GM12878 (cell line): ENCODE measurements around the gene BACE2. TPM values are rescaled to one million over a fixed set of nuclear protein-coding genes. Genes with fewer than 3 reads are reported as not detected.
A peak's percentile ranks its signal among the peaks of the same experiment; 100 is the strongest.

Experiments
- ATAC-seq: fragments of 200-7000 bp; cut with Tn5 transposase; 3 replicates; pipeline ENCODE4 v1.9.1; 2020; ENCODE audit warnings: mild to moderate bottlenecking, moderate library complexity
- BruUV-seq: library from RNA; stranded (reverse); fragments of 400-500 nt; replicated peaks from 2 replicates; lab custom pipeline; 2021; lab: Mats Ljungman, UMichigan
- CTCF ChIA-PET: fragments of 300-600 bp; sonication (Branson Sonifier 250); formaldehyde crosslinking; extraction: SDS; loops from one replicate; lab custom pipeline; 2021; ENCODE audit warnings: inconsistent platforms; lab: Yijun Ruan, JAX
- POLR2A ChIA-PET: fragments of 350-600 bp; formaldehyde crosslinking; extraction: SDS; loops from one replicate; lab custom pipeline; 2021; ENCODE audit warnings: inconsistent platforms; lab: Charles Lee
- RAD21 ChIA-PET: fragments of 300-600 bp; sonication (Branson Sonifier 250); formaldehyde crosslinking; loops from one replicate; lab custom pipeline; 2023; ENCODE audit warnings: antibody characterized with exemption; ENCODE audit not compliant: unreplicated experiment; lab: Charles Lee
- SMC1A ChIA-PET: fragments of 300-600 bp; sonication (Branson Sonifier 250); formaldehyde crosslinking; loops from one replicate; lab custom pipeline; 2023; ENCODE audit not compliant: unreplicated experiment, uncharacterized antibody; lab: Charles Lee
- DNase-seq: peaks from one replicate; pipeline ENCODE4 v3.0.0-alpha.2; 2011; ENCODE audit warnings: low read depth, low spot score
- FAIRE-seq: peaks from 3 replicates; lab custom pipeline; 2011; peaks lifted over from hg19 to GRCh38; lab: Jason Lieb, UNC
- H2AFZ ChIP-seq: 2 replicates; pipeline ENCODE4 v1.6.0; 2011; ENCODE audit warnings: low read depth, low read length, control low read depth; ENCODE audit not compliant: control insufficient read depth
- H3K27ac ChIP-seq: 2 replicates; pipeline ENCODE4 v1.5.1; 2011; ENCODE audit warnings: control low read depth; ENCODE audit not compliant: control insufficient read depth, insufficient read depth
- H3K27me3 ChIP-seq, 2 experiments: replicated peaks in 1 of 2; 2 replicates each; pipeline versions ENCODE4 v1.6.0 to v1.6.1; 2011; ENCODE audit warnings: low read length in 1 of 2; ENCODE audit not compliant: control insufficient read depth in 2 of 2, insufficient read depth in 2 of 2
- H3K36me3 ChIP-seq, 2 experiments: 2 replicates each; pipeline ENCODE4 v1.5.1; 2011; ENCODE audit warnings: low read length in 1 of 2; ENCODE audit not compliant: control insufficient read depth in 2 of 2, insufficient read depth in 2 of 2
- H3K4me1 ChIP-seq: 2 replicates; pipeline ENCODE4 v1.6.1; 2011; ENCODE audit warnings: mild to moderate bottlenecking, low read length, moderate library complexity, mixed read lengths; ENCODE audit not compliant: control insufficient read depth, insufficient read depth
- H3K4me2 ChIP-seq: 2 replicates; pipeline ENCODE4 v1.6.0; 2011; ENCODE audit warnings: control low read depth; ENCODE audit not compliant: control insufficient read depth, insufficient read depth
- H3K4me3 ChIP-seq: fragments of 200-600 bp; sonication (generic); 2 replicates; pipeline ENCODE4 v1.5.1; 2016
- H3K79me2 ChIP-seq: 2 replicates; pipeline ENCODE4 v1.6.0; 2011; ENCODE audit warnings: low read length; ENCODE audit not compliant: control insufficient read depth, insufficient read depth
- H3K9ac ChIP-seq: 2 replicates; pipeline ENCODE4 v1.8.0; 2011; ENCODE audit warnings: low read length, control low read depth, mixed read lengths; ENCODE audit not compliant: control insufficient read depth, insufficient read depth
- H3K9me3 ChIP-seq: replicated peaks from 3 replicates; pipeline ENCODE4 v1.5.1; 2011; ENCODE audit warnings: mild to moderate bottlenecking, low read length; ENCODE audit not compliant: control insufficient read depth, insufficient read depth
- H4K20me1 ChIP-seq: 2 replicates; pipeline ENCODE4 v1.6.0; 2011; ENCODE audit not compliant: control insufficient read depth, insufficient read depth
- BCL3 ChIP-seq: IDR thresholded peaks from 2 replicates; pipeline ENCODE4 v1.6.1; 2011; ENCODE audit warnings: borderline replicate concordance, low read depth, mild to moderate bottlenecking, moderate library complexity, low read length; ENCODE audit not compliant: insufficient read depth, poor library complexity, severe bottlenecking
- CBX3 ChIP-seq: fragments of 200-600 bp; sonication (generic); IDR thresholded peaks from 2 replicates; pipeline ENCODE4 v1.6.1; 2016; ENCODE audit warnings: low read depth, borderline replicate concordance
- JUNB ChIP-seq: IDR thresholded peaks from 2 replicates; pipeline ENCODE4 v1.6.1; 2016; ENCODE audit warnings: antibody characterized with exemption, mild to moderate bottlenecking
- RAD21 ChIP-seq: IDR thresholded peaks from 2 replicates; pipeline ENCODE4 v1.6.1; 2011; ENCODE audit warnings: mild to moderate bottlenecking, low read depth, low read length, moderate library complexity; ENCODE audit not compliant: insufficient read depth
- SRF ChIP-seq, 2 experiments: IDR thresholded peaks; 2 replicates each; pipeline ENCODE4 v1.6.1; 2011; ENCODE audit warnings: low read depth in 2 of 2, low read length in 2 of 2, mild to moderate bottlenecking in 1 of 2, moderate library complexity in 1 of 2
- SUZ12 ChIP-seq: fragments of 200-600 bp; sonication (generic); IDR thresholded peaks from one replicate; pipeline ENCODE4 v1.6.1; 2018; ENCODE audit warnings: antibody characterized with exemption, mild to moderate bottlenecking; ENCODE audit not compliant: unreplicated experiment
- WGBS: methylation state at CpG from one replicate; pipeline ENCODE4 v1.1.6; 2016; ENCODE audit warnings: low lambda C conversion rate; ENCODE audit not compliant: insufficient replicate concordance, insufficient coverage; ENCODE audit errors: missing lambda C conversion rate; 5-methylcytosine and 5-hydroxymethylcytosine counted together
- in situ Hi-C: fragments of 300-500 bp; cut with MboI; formaldehyde crosslinking; loops from 9 replicates; pipeline ENCODE4 v1.14.3; 2018; ENCODE audit warnings: mixed read lengths
- intact Hi-C: fragments of 100-400 bp; cut with micrococcal nuclease; formaldehyde crosslinking; loops from one replicate; pipeline ENCODE4 v1.14.2; 2022; ENCODE audit not compliant: unreplicated experiment
- polyA plus RNA-seq, 11 experiments: library from polyadenylated mRNA; depleted of rRNA in 4 of 11; unstranded in 6 of 11; stranded (reverse) in 5 of 11; fragments of >200 nt; fragmentation: Nextera tagmentation in 4 of 11; fragmentation: Illumina TruSeq in 1 of 11; extraction: Ambion mirVana in 4 of 11; extraction: Trizol in 1 of 11; gene quantifications; 1 replicate in 1 of 11; 2 replicates in 10 of 11; pipeline versions ENCODE4 v1.2.1 to v1.2.3, GENCODE V29; 2011 to 2016; ENCODE audit warnings: inconsistent platforms in 2 of 11, missing spikeins in 2 of 11, low read depth in 1 of 11
- total RNA-seq, 4 experiments: library from RNA; depleted of rRNA in 3 of 4; stranded (reverse); fragments of >200 nt in 3 of 4; fragmentation: Illumina TruSeq in 1 of 4; extraction: Trizol in 1 of 4; gene quantifications; 2 replicates each; pipeline versions ENCODE4 v1.2.1 to v1.2.3, GENCODE V29; 2013 to 2021
- TF ChIP-seq, protein P1 (sequence below): fragments of 450-650 bp; IDR thresholded peaks from 2 replicates; pipeline ENCODE4 v1.6.1; 2016; ENCODE audit warnings: mild to moderate bottlenecking, moderate library complexity, borderline replicate concordance
- TF ChIP-seq, protein P2 (sequence below), 3 experiments: IDR thresholded peaks in 2 of 3; conservative IDR thresholded peaks in 1 of 3; 2 replicates each; pipeline ENCODE4 v1.5.1; 2011; ENCODE audit warnings: low read depth in 3 of 3, low read length in 3 of 3, mild to moderate bottlenecking in 3 of 3, control low read depth in 2 of 3, moderate library complexity in 2 of 3, inconsistent platforms in 1 of 3, mixed read lengths in 1 of 3; ENCODE audit not compliant: control insufficient read depth in 2 of 3, insufficient read depth in 1 of 3; ENCODE audit errors: extremely low read depth in 1 of 3

The BACE2 gene
- total and polyA plus RNA-seq, 10 of the 15 experiments (the other 5 are each of a cell fraction or from before 2014, with no cell fraction given) = 0.04 to 0.69 (median 0.18) TPM; not detected in 5

DNA sequence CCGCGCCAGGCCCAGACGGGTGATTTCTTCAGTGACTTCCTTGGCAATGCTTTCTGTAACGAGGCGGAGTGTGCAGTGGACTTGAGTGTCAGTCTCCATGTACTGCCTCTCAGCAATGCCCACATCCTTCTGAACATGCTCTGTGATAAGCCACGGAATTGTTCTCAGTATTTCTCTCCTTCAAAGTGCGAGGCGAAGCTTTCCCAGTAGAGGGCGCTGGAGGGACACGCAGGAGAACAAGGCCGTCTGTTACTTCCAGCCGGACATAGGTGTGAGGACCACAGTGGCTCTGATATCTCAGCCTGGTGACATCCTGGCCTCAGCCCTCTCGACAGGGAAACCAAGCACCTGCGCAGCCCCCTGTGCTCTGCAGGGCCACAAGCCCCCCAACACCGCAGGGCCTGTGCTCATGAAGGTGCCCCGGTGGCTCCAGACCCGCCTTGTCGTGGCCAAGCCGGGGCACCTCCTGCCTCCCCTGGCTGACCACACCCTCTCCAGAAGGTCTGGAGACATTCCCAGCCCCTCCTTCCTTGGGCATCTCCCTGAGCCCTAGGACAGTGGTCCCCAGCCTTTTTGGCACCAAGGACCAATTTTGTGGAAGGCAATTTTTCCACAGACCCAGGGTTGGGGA, 46.1 kb upstream of the BACE2 start:
- Histone ChIP-seq H3K27ac (no peak overlapping the region), H2AFZ (no peak overlapping the region), H3K4me1 (no peaks in the 10 kb centered on the region), H3K9me3 (no peaks in the 10 kb centered on the region), H3K79me2 (no peaks in the 10 kb centered on the region), H4K20me1 (no peaks in the 10 kb centered on the region), H3K27me3 (no peaks in the 10 kb centered on the region), H3K9ac (no peak overlapping the region), H3K36me3 (no peaks in the 10 kb centered on the region), H3K4me3 (no peak overlapping the region), H3K4me2 (no peak overlapping the region)
- ChIA-PET RAD21 (interaction anchor here (1.5 kb wide), 1 partner anchor 161 kb away, joined by 3 read pairs; no protein-coding TSS in a partner anchor), POLR2A (no interaction called here), CTCF (interaction anchor here (1.9 to 6.5 kb wide), 2 partner anchors 11 to 161 kb away, joined by 6 to 45 read pairs; no protein-coding TSS in a partner anchor), SMC1A (no interaction called here)
- in situ Hi-C loops = no loop called here
- peak; percentile 59 for ATAC-seq
- 37% methylated on average over 17 of the region's 19 CpGs for WGBS
- TF ChIP-seq, protein P1, sequence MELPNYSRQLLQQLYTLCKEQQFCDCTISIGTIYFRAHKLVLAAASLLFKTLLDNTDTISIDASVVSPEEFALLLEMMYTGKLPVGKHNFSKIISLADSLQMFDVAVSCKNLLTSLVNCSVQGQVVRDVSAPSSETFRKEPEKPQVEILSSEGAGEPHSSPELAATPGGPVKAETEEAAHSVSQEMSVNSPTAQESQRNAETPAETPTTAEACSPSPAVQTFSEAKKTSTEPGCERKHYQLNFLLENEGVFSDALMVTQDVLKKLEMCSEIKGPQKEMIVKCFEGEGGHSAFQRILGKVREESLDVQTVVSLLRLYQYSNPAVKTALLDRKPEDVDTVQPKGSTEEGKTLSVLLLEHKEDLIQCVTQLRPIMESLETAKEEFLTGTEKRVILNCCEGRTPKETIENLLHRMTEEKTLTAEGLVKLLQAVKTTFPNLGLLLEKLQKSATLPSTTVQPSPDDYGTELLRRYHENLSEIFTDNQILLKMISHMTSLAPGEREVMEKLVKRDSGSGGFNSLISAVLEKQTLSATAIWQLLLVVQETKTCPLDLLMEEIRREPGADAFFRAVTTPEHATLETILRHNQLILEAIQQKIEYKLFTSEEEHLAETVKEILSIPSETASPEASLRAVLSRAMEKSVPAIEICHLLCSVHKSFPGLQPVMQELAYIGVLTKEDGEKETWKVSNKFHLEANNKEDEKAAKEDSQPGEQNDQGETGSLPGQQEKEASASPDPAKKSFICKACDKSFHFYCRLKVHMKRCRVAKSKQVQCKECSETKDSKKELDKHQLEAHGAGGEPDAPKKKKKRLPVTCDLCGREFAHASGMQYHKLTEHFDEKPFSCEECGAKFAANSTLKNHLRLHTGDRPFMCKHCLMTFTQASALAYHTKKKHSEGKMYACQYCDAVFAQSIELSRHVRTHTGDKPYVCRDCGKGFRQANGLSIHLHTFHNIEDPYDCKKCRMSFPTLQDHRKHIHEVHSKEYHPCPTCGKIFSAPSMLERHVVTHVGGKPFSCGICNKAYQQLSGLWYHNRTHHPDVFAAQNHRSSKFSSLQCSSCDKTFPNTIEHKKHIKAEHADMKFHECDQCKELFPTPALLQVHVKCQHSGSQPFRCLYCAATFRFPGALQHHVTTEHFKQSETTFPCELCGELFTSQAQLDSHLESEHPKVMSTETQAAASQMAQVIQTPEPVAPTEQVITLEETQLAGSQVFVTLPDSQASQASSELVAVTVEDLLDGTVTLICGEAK = no peak
- TF ChIP-seq CBX3 (no peak), SRF (IDR thresholded peaks at IDR 0.05; ENCODE audit: low read depth in 2 of 2, low read length in 2 of 2) (no peak), JUNB (no peak), BCL3 (no peak), RAD21 (peak; percentile 62), SUZ12 (no peak)
- TF ChIP-seq, protein P2, sequence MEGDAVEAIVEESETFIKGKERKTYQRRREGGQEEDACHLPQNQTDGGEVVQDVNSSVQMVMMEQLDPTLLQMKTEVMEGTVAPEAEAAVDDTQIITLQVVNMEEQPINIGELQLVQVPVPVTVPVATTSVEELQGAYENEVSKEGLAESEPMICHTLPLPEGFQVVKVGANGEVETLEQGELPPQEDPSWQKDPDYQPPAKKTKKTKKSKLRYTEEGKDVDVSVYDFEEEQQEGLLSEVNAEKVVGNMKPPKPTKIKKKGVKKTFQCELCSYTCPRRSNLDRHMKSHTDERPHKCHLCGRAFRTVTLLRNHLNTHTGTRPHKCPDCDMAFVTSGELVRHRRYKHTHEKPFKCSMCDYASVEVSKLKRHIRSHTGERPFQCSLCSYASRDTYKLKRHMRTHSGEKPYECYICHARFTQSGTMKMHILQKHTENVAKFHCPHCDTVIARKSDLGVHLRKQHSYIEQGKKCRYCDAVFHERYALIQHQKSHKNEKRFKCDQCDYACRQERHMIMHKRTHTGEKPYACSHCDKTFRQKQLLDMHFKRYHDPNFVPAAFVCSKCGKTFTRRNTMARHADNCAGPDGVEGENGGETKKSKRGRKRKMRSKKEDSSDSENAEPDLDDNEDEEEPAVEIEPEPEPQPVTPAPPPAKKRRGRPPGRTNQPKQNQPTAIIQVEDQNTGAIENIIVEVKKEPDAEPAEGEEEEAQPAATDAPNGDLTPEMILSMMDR (IDR thresholded peaks at IDR 0.05 in 2 of 3, conservative IDR thresholded peaks at IDR 0.05 in 1 of 3; ENCODE audit: control insufficient read depth in 2 of 3, extremely low read depth in 1 of 3, insufficient read depth in 1 of 3, low read depth in 3 of 3, low read length in 3 of 3) = peak; percentile 69 to 71 (median 69); a peak in 5 of 6 replicates
- intact Hi-C loops = no loop called here
- no peak for FAIRE-seq
- peak; percentile 1 for DNase-seq
- BruUV-seq = no TSS peak
